Stimulated activated CD8-positive, alpha-beta memory T cell treated with anti-CD3 and anti-CD28 coated beads, Interleukin-12 subunit alpha, Interleukin-12 subunit beta, amount 100 ng/mL, for 24 hours (primary cell): ENCODE measurements around the gene KCNV2.
"Not testable (repeated sequence)": the region's sequence is repeated elsewhere in the genome, so short reads cannot be mapped to it uniquely, and the experiment has no call there.

Source experiments
- DNase-seq: peaks from one replicate; pipeline ENCODE4 v3.0.0-alpha.2; 2020; ENCODE audit errors: extremely low read depth

KCNV2 gene

GRCh38 chr9:2717385-2717784 is at the start of gene KCNV2:
KCNV2 (plus strand) TSS chr9:2717510; CDS start chr9:2717740, 230 bp downstream.
- no peak for DNase-seq

GRCh38 chr9:2673161-2673560 is 44.1 kb upstream of the KCNV2 start:
- DNase-seq = no peak

GRCh38 chr9:2674141-2674824 is 43.0 kb upstream of the KCNV2 start:
- no peak for DNase-seq

- no peak for DNase-seq
These were observed 41.5 kb upstream of the KCNV2 start for GRCh38 chr9:2675834-2676233.

- DNase-seq = no peak
These were observed 40.8 kb upstream of the KCNV2 start for GRCh38 chr9:2676466-2676865.

- DNase-seq = no peak
These were observed 39.1 kb upstream of the KCNV2 start for GRCh38 chr9:2677915-2678889.

- no peak for DNase-seq
These were observed 38.3 kb upstream of the KCNV2 start for GRCh38 chr9:2679011-2679410.

GRCh38 chr9:2681981-2682380 is 35.3 kb upstream of the KCNV2 start:
- DNase-seq = no peak

- no peak for DNase-seq
These were observed 30.4 kb upstream of the KCNV2 start for GRCh38 chr9:2686911-2687310.

- DNase-seq = no peak
These were observed 28.7 kb upstream of the KCNV2 start for GRCh38 chr9:2688636-2689035.

- no peak for DNase-seq
These were observed 26.1 kb upstream of the KCNV2 start for GRCh38 chr9:2691212-2691611.

GRCh38 chr9:2691626-2692025 is 25.7 kb upstream of the KCNV2 start:
- no peak for DNase-seq

GRCh38 chr9:2693056-2693455 is 24.3 kb upstream of the KCNV2 start:
- DNase-seq = no peak

GRCh38 chr9:2697492-2697891 is 19.8 kb upstream of the KCNV2 start:
- no peak for DNase-seq

- DNase-seq = no peak
These were observed 16.9 kb upstream of the KCNV2 start for GRCh38 chr9:2700398-2700797.

- DNase-seq = no peak
These were observed 16.3 kb upstream of the KCNV2 start for GRCh38 chr9:2700909-2701550.

- DNase-seq = no peak
These were observed 12.8 kb upstream of the KCNV2 start for GRCh38 chr9:2704504-2704903.

GRCh38 chr9:2707256-2707655 is 10.1 kb upstream of the KCNV2 start:
- not testable (repeated sequence) for DNase-seq

GRCh38 chr9:2709645-2710101 is 7.6 kb upstream of the KCNV2 start:
- DNase-seq = no peak

GRCh38 chr9:2711716-2712115 is 5.6 kb upstream of the KCNV2 start:
- no peak for DNase-seq

GRCh38 chr9:2718001-2718697 is 839 bp downstream of the KCNV2 start:
- DNase-seq = no peak

GRCh38 chr9:2718698-2719033 is 1.4 kb downstream of the KCNV2 start:
- DNase-seq = no peak
